ENCODE measurements around the gene DENND10.

DENND10 gene

DNA sequence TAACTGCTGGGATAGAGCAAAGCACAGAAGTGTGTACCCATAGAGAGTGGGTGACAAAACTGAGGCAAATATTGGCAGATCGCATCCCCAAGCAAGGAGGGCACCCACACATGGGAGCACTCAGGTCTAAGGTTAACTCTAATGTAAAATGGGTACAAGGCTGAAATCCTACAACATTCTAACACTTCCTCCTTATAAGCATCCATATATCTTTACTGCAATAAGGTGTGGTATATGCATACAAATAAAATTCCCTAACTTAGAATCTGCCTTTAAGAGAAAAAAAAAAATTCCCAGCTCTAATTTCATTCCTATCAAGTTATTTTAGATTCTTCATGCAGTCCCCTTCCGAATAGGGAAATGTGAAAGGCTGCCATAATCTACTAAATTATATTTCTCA, 42.0 kb upstream of the DENND10 start:
- DNase-seq (ENCODE audit: extremely low read depth, low read depth) = no peak
- TF ChIP-seq, protein P1, sequence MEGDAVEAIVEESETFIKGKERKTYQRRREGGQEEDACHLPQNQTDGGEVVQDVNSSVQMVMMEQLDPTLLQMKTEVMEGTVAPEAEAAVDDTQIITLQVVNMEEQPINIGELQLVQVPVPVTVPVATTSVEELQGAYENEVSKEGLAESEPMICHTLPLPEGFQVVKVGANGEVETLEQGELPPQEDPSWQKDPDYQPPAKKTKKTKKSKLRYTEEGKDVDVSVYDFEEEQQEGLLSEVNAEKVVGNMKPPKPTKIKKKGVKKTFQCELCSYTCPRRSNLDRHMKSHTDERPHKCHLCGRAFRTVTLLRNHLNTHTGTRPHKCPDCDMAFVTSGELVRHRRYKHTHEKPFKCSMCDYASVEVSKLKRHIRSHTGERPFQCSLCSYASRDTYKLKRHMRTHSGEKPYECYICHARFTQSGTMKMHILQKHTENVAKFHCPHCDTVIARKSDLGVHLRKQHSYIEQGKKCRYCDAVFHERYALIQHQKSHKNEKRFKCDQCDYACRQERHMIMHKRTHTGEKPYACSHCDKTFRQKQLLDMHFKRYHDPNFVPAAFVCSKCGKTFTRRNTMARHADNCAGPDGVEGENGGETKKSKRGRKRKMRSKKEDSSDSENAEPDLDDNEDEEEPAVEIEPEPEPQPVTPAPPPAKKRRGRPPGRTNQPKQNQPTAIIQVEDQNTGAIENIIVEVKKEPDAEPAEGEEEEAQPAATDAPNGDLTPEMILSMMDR (IDR thresholded peaks at IDR 0.05; ENCODE audit: low read depth, low read length, missing control alignments) = no peak
- H3K4me3 ChIP-seq (replicated peaks; ENCODE audit: low read depth, low read length) = no peak overlapping the region

DNA sequence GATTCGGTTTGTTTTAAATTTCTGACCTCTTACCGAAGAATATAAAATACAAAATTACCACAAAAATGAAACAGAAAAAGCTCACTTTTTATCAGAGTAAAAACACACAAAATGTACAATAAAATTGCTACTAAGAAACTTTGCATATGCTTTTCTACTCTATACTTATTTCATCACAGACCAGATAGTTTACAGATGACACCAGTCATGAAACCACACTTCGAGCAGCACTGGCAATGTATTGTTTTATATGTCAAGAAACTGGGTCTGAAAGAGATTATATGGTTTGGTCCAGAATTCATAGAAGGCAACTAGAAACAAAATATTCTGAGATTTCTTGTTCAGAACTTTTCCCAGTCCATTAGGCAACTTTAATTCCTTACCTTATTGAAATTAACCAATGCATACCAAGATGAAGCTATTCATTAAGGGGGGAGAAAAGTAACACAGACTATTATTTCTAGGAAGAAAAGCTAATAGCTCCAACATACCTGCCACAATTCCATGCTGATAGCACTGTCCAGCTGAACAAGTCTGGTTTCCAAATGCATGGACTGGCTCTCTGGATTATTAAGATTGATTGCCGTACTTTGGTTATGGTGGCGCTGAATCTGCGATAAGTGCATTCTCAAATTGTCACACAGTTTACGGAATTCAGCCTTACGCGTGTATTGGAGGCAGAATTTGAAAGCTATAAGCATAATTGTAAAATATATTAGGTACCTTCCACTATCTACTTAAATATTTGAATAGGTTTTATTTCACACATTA, 33.3 kb upstream of the DENND10 start:
- no peak overlapping the region for H3K4me3 ChIP-seq (replicated peaks; ENCODE audit: low read depth, low read length)
- TF ChIP-seq, protein P1 (IDR thresholded peaks at IDR 0.05; ENCODE audit: low read depth, low read length, missing control alignments) = no peak
- DNase-seq (ENCODE audit: extremely low read depth, low read depth) = no peak

DNA sequence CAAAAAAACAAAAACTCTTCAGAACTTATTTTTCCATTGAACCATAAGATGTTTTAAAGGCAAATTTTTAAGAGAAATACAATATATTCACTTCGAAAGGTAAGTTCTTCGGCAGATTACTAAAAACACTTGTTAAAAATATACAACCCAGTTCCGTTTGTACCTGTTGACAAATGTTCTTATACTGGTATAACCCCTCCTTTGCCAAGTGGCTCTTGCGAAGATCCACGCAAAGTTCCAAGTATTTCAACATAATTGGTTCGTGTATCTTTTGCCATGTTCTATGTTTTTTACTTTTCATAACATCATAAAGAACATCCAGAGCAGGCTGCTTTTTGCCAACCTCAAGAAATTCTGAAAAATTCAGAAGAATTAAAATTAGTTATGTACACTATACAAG, 30.3 kb upstream of the DENND10 start:
- no peak for DNase-seq (ENCODE audit: extremely low read depth, low read depth)
- TF ChIP-seq, protein P1 (IDR thresholded peaks at IDR 0.05; ENCODE audit: low read depth, low read length, missing control alignments) = no peak
- H3K4me3 ChIP-seq (replicated peaks; ENCODE audit: low read depth, low read length) = no peak overlapping the region

DNA sequence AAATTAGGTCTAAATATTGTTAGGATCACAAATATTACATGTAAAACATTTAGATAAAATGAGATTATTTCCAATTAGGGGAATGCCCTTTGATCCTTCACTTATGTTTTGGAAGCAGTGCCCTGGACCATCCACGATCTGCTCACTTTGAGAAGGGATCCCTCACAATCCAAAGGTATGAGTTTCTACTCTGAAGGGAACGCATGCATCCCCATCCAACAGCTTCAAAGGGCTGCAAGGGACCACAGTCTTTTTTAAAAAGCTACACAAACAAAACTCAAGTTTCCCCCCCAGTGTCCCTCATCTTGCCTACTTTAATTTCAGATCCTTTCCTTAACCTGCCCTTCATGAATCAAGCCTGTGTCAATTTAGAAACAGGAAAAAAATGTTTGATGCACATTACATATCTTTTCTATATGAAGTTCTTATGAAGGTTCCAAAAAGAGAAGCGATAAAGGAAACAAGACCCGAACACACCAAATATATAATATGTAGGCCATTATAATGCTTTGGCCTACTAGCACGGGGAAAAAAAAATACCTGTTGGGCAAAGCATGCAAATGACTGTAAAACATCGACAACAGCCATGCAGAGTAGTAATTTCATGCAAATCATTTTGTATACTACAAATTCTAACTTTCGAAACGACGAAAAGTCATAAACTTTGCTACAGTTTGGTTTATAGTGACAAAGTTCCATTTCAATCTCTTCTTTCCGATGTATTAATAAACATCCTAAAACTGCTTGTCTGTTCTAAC, 25.3 kb upstream of the DENND10 start:
- peak overlapping the region; percentile 98 for H3K4me3 ChIP-seq (replicated peaks; ENCODE audit: low read depth, low read length)
- DNase-seq (ENCODE audit: extremely low read depth, low read depth) = no peak

DNA sequence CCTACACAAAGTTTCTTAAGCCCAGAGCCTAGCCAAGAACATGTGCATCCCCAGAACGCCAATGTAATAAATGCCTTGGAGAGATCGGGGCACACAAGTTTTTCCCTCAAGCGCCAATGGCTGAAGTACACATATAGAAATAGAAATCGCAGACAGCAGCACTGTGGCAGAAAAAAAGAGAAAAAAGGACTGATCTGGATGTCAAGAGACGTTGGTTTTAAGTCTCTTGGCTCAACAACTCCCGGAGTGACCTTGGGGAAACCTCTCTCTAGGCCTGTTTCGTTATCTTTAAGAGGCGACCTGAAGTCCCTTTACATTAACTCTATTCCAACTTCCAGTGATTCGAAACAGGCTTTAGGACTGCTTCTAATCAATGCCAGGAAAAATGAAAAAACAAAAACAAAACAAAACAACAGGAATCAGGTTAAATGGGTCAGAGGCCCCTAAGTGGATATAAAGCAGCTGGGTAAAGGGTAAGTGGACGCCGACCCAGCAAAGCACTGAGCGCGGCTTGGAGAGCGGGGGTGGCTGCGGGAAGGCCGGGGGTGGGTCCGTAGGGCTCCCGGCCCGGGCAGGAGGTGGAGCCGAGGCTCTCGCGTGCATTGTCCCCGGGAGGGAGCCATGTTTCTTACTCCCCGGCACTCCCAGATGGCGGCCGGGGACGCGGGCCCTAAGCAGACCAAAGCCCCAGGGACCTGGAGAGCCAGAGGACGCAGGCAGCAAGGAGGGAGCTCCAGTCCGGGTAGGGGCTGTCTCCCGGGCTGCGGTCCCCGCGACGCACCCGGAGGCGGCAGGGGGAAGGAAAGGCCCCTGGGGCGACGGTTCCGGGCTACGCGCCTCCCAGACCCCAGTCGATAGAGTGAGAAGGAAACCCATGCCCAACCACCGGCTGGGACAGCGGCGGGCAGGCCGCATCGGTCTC, 24.1 kb upstream of the DENND10 start:
- peak overlapping the region; percentile 98 for H3K4me3 ChIP-seq (replicated peaks; ENCODE audit: low read depth, low read length)
- TF ChIP-seq, protein P1 (IDR thresholded peaks at IDR 0.05; ENCODE audit: low read depth, low read length, missing control alignments) = no peak
- DNase-seq (ENCODE audit: extremely low read depth, low read depth) = no peak

More for the DNA sequence above, 25.3 kb upstream of the DENND10 start:
- TF ChIP-seq, protein P1 (IDR thresholded peaks at IDR 0.05; ENCODE audit: low read depth, low read length, missing control alignments) = no peak

DNA sequence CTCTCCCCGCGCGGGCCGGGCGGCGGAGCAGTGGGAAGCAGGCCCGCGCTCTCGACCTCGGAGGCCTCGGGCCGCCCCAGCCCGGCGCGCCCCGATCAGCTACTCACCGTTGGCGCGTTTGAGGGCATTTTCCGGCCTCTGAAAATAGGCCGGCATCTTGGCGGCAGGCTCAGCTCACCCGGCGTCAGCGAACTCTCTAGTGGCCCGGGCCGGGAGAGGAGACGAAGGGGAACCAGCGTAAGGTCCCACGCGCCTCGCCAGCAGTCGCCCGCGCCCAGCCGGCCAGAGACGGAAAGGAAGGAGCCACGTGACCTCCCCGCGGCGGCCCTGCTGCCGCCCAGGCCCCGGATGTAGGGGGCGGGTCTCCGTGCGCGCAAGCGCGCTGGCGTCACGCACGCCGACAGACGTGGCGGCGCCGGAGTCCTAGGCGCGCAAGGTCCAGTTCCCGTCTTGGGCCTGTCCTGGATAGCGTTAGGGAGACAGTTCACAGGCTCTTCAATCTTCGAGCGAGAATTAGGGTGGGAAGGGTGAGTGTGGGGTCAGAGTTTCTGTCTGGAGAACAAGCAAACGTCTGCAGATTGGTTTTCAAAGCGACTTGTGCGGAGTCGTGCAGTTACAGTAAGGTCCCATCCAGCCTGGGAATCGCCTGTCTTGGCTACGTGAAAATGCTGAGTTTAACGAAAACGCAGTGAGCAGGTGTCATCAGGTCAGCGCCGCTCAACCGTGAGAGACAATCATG, 23.2 kb upstream of the DENND10 start, which contains the start of gene EIF3A:
Gene EIF3A (minus strand): TSS at position 297 of the 739 bp plus-strand sequence. CDS start 141 bp downstream, at position 156.
- H3K4me3 ChIP-seq (replicated peaks; ENCODE audit: low read depth, low read length) = peak within 1 kb of the TSS; percentile 98
- TF ChIP-seq, protein P1 (IDR thresholded peaks at IDR 0.05; ENCODE audit: low read depth, low read length, missing control alignments) = no peak
- peak; percentile 49 for DNase-seq (ENCODE audit: extremely low read depth, low read depth)
